ENCODE results near the gene TCP10L.

TCP10L gene

GRCh38 chr21:32580949-32581348 is 4.4 kb downstream of the TCP10L start:
- H3K4me3 ChIP-seq (ENCODE audit: low read depth, low read length), result no peak overlapping the region
- H3K4me1 ChIP-seq, result no peaks in the 10 kb centered on the region
- H3K36me3 ChIP-seq, result no peaks in the 10 kb centered on the region
- peaks cover 57% of the 10 kb centered on the region for H3K27me3 ChIP-seq
- H3K9me3 ChIP-seq, result no peaks in the 10 kb centered on the region
- no peak for TF ChIP-seq CTCF (IDR thresholded peaks at IDR 0.05; ENCODE audit: low read depth, low read length)
- DNase-seq, result no peak

GRCh38 chr21:32578107-32578691 is 7.1 kb downstream of the TCP10L start:
- no peaks in the 10 kb centered on the region for H3K36me3 ChIP-seq
- peak; percentile 42 for DNase-seq
- peaks cover 57% of the 10 kb centered on the region for H3K27me3 ChIP-seq
- no peaks in the 10 kb centered on the region for H3K4me1 ChIP-seq
- TF ChIP-seq CTCF (IDR thresholded peaks at IDR 0.05; ENCODE audit: low read depth, low read length), result peak; percentile 53
- no peak overlapping the region for H3K4me3 ChIP-seq (ENCODE audit: low read depth, low read length)
- no peaks in the 10 kb centered on the region for H3K9me3 ChIP-seq

- Histone ChIP-seq H3K4me3 (ENCODE audit: low read depth, low read length) (no peak overlapping the region), H3K9me3 (no peaks in the 10 kb centered on the region), H3K36me3 (no peaks in the 10 kb centered on the region), H3K4me1 (no peaks in the 10 kb centered on the region), H3K27me3 (peaks cover 56% of the 10 kb centered on the region)
- DNase-seq, result peak; percentile 30
- TF ChIP-seq CTCF (IDR thresholded peaks at IDR 0.05; ENCODE audit: low read depth, low read length), result peak; percentile 14; the same call in 1 of the 2 replicates
These were observed 9.3 kb downstream of the TCP10L start for GRCh38 chr21:32576011-32576410.

- Histone ChIP-seq H3K4me3 (ENCODE audit: low read depth, low read length) (no peak overlapping the region), H3K27me3 (peaks cover 48% of the 10 kb centered on the region), H3K9me3 (no peaks in the 10 kb centered on the region), H3K4me1 (no peaks in the 10 kb centered on the region), H3K36me3 (no peaks in the 10 kb centered on the region)
- TF ChIP-seq CTCF (IDR thresholded peaks at IDR 0.05; ENCODE audit: low read depth, low read length), result no peak
- DNase-seq, result no peak
These were observed 10.1 kb downstream of the TCP10L start for GRCh38 chr21:32574946-32575925.

- H3K4me3 ChIP-seq (ENCODE audit: low read depth, low read length), result 0 out of 2 replicates have a peak overlapping the region, but pooled peaks have one; percentile 6
- peak; percentile 37 for DNase-seq
- H3K4me1 ChIP-seq, result peaks cover 3% of the 10 kb centered on the region; the same call in 1 of the 2 replicates
- no peak for TF ChIP-seq CTCF (IDR thresholded peaks at IDR 0.05; ENCODE audit: low read depth, low read length)
- no peaks in the 10 kb centered on the region for H3K36me3 ChIP-seq
- peaks cover 30% of the 10 kb centered on the region for H3K27me3 ChIP-seq
- no peaks in the 10 kb centered on the region for H3K9me3 ChIP-seq
These were observed 12.5 kb downstream of the TCP10L start for GRCh38 chr21:32572574-32573420.

Measured in BE2C (cell line).